Measurements from ENCODE around the gene DEFB132. TPM values are rescaled to one million over a fixed set of nuclear protein-coding genes. Genes with fewer than 3 reads are reported as not detected.

The DEFB132 gene
- total and polyA plus RNA-seq, 2 of the 13 experiments (the other 11 are each of a cell fraction or from before 2014, with no cell fraction given), result not detected

- TF ChIP-seq EHMT2 (IDR thresholded peaks at IDR 0.05; ENCODE audit: borderline replicate concordance, low read depth, low read length), result no peak
- peak; percentile 95 for TF ChIP-seq ATF2 (CRISPR knock-in tag; IDR thresholded peaks at IDR 0.05)
- peak; percentile 45 for TF ChIP-seq ZHX1 (CRISPR knock-in tag; IDR thresholded peaks at IDR 0.05; ENCODE audit: low read depth)
- TF ChIP-seq CCDC6 (CRISPR knock-in tag; IDR thresholded peaks at IDR 0.05), result peak; percentile 99
- TF ChIP-seq ZBTB44 (CRISPR knock-in tag; IDR thresholded peaks at IDR 0.05), result peak; percentile 75
- TF ChIP-seq ZNF382 (CRISPR knock-in tag; IDR thresholded peaks at IDR 0.05; ENCODE audit: borderline replicate concordance), result no peak
- no peak; the same call in 1 of the 2 replicates for TF ChIP-seq NFE2L1 (CRISPR knock-in tag; IDR thresholded peaks at IDR 0.05; ENCODE audit: borderline replicate concordance)
- TF ChIP-seq ZNF607 (CRISPR knock-in tag; IDR thresholded peaks at IDR 0.05; ENCODE audit: borderline replicate concordance), result peak; percentile 99
- TF ChIP-seq SRF (IDR thresholded peaks at IDR 0.05; ENCODE audit: low read depth, low read length), result peak; percentile 8; the same call in 1 of the 2 replicates
- peak; percentile 98 for TF ChIP-seq CEBPG (CRISPR knock-in tag; IDR thresholded peaks at IDR 0.05)
- TF ChIP-seq TBX3 (IDR thresholded peaks at IDR 0.05; ENCODE audit: borderline replicate concordance), result 0 out of 2 replicates have a peak, but pooled peaks have one; percentile 34
- TF ChIP-seq MLX (CRISPR knock-in tag; IDR thresholded peaks at IDR 0.05), result peak; percentile 91
- no peak for TF ChIP-seq ZNF207 (IDR thresholded peaks at IDR 0.05; ENCODE audit: borderline replicate concordance)
- TF ChIP-seq ZNF451 (CRISPR knock-in tag; IDR thresholded peaks at IDR 0.05), result peak; percentile 98
- TF ChIP-seq NFATC3 (CRISPR knock-in tag; IDR thresholded peaks at IDR 0.05), result peak; percentile 99
- TF ChIP-seq TCF7 (IDR thresholded peaks at IDR 0.05; ENCODE audit: low read depth), result peak; percentile 71
- TF ChIP-seq PCBP2 (optimal IDR thresholded peaks at IDR 0.05; ENCODE audit: low read depth, low read length, poor library complexity, severe bottlenecking), result no peak
- TF ChIP-seq ZNF205 (CRISPR knock-in tag; IDR thresholded peaks at IDR 0.05), result peak; percentile 97
- peak; percentile 91; the same call in 1 of the 2 replicates for TF ChIP-seq REPIN1 (CRISPR knock-in tag; IDR thresholded peaks at IDR 0.05; ENCODE audit: borderline replicate concordance, low read depth)
- no peak for TF ChIP-seq EZH2 (conservative IDR thresholded peaks at IDR 0.05; ENCODE audit: low read depth, low read length)
- peak; percentile 72; the same call in 1 of the 2 replicates for TF ChIP-seq JUND (CRISPR knock-in tag; IDR thresholded peaks at IDR 0.05)
- peak; percentile 99 for TF ChIP-seq ZBTB25 (CRISPR knock-in tag; IDR thresholded peaks at IDR 0.05)
These were observed 39.8 kb downstream of the DEFB132 start, which contains the start of gene ZCCHC3 (continued) for GRCh38 chr20:297098-297924.

Measured in HepG2 (cell line).